HCT116 (cell line): ENCODE measurements around the gene DAAM1. TPM values are rescaled to one million over a fixed set of nuclear protein-coding genes. Genes with fewer than 3 reads are reported as not detected.

Source experiments
- ATAC-seq: fragments of 200-7000 bp; cut with Tn5 transposase; 2 replicates; pipeline ENCODE4 v1.9.1; 2020; ENCODE audit warnings: mild to moderate bottlenecking, moderate library complexity
- BruUV-seq: library from RNA; stranded (reverse); fragments of 400-500 nt; replicated peaks from 2 replicates; lab custom pipeline; 2021; lab: Mats Ljungman, UMichigan
- CTCF ChIA-PET: fragments of 300-600 bp; sonication (Branson Sonifier 250); formaldehyde crosslinking; loops from one replicate; lab custom pipeline; 2021; ENCODE audit warnings: antibody characterized with exemption; lab: Charles Lee
- POLR2A ChIA-PET: fragments of 300-600, 350-600 bp; sonication (Branson Sonifier 250); formaldehyde crosslinking; loops from one replicate; lab custom pipeline; 2021; ENCODE audit warnings: antibody characterized with exemption; lab: Charles Lee
- RAD21 ChIA-PET, 2 experiments: fragments of 300-600 bp; sonication (Branson Sonifier 250); formaldehyde crosslinking; loops; one replicate each; lab custom pipeline; 2023; ENCODE audit warnings: low total read pairs in 2 of 2; ENCODE audit not compliant: uncharacterized antibody in 2 of 2, unreplicated experiment in 2 of 2, low non-redundant PET in 1 of 2; lab: Charles Lee
- DNase-seq: peaks from one replicate; pipeline ENCODE4 v3.0.0-alpha.2; 2010; ENCODE audit warnings: low read depth, low spot score
- H2AFZ ChIP-seq: fragments of 200-600 bp; shearing (Covaris generic), sonication (generic); 2 replicates; pipeline ENCODE4 v1.6.1; 2017; ENCODE audit warnings: low read depth, mixed run types, mixed read lengths, antibody characterized with exemption, low read length; ENCODE audit not compliant: poor library complexity, severe bottlenecking
- H3K27ac ChIP-seq: 2 replicates; pipeline ENCODE4 v1.5.1; 2012; ENCODE audit warnings: low read depth, low read length
- H3K27me3 ChIP-seq: fragments of 200-600 bp; sonication (generic); 2 replicates; pipeline ENCODE4 v1.6.1; 2016; ENCODE audit warnings: mixed run types, low read length, mixed read lengths; ENCODE audit not compliant: insufficient read depth
- H3K36me3 ChIP-seq, 2 experiments: fragments of 200-500 bp in 1 of 2; fragments of 200-600 bp in 1 of 2; sonication (Bioruptor generic) in 1 of 2; sonication (generic) in 1 of 2; 2 replicates each; pipeline versions ENCODE4 v1.5.1 to v1.6.1; 2014 to 2016; ENCODE audit warnings: low read length in 2 of 2, inconsistent platforms in 1 of 2, mixed read lengths in 1 of 2, mixed run types in 1 of 2; ENCODE audit not compliant: insufficient read depth in 2 of 2, control insufficient read depth in 1 of 2
- H3K4me1 ChIP-seq, 2 experiments: fragments of 200-600 bp in 1 of 2; sonication (generic) in 1 of 2; 2 replicates each; pipeline versions ENCODE4 v1.5.1 to v1.6.1; 2012 to 2017; ENCODE audit warnings: low read length in 2 of 2, inconsistent platforms in 1 of 2, mild to moderate bottlenecking in 1 of 2, mixed read lengths in 1 of 2, mixed run types in 1 of 2, moderate library complexity in 1 of 2; ENCODE audit not compliant: insufficient read depth in 2 of 2, control insufficient read depth in 1 of 2
- H3K4me2 ChIP-seq: fragments of 200-600 bp; sonication (generic); 2 replicates; pipeline ENCODE4 v1.6.1; 2017; ENCODE audit warnings: mixed run types, low read length, mixed read lengths
- H3K4me3 ChIP-seq, 2 experiments: fragments of 200-600 bp in 1 of 2; sonication (generic) in 1 of 2; replicated peaks in 1 of 2; 2 replicates each; pipeline ENCODE4 v1.5.1; 2011 to 2016; ENCODE audit warnings: low read length in 2 of 2, control low read depth in 1 of 2, low read depth in 1 of 2, mild to moderate bottlenecking in 1 of 2, mixed read lengths in 1 of 2, mixed run types in 1 of 2
- H3K79me2 ChIP-seq: fragments of 200-600 bp; sonication (generic); 2 replicates; pipeline ENCODE4 v1.6.1; 2017; ENCODE audit warnings: mild to moderate bottlenecking, mixed run types, low read length, moderate library complexity, mixed read lengths; ENCODE audit not compliant: insufficient read depth
- H3K9ac ChIP-seq: fragments of 200-600 bp; sonication (generic); 2 replicates; pipeline ENCODE4 v1.6.1; 2016; ENCODE audit warnings: low read length, mixed read lengths
- H3K9me2 ChIP-seq: fragments of 200-600 bp; sonication (generic), shearing (Covaris generic); 2 replicates; pipeline ENCODE4 v1.6.1; 2017; ENCODE audit warnings: mixed run types, mild to moderate bottlenecking, moderate library complexity; ENCODE audit not compliant: insufficient read depth
- H3K9me3 ChIP-seq, 2 experiments: fragments of 200-500 bp in 1 of 2; fragments of 200-600 bp in 1 of 2; sonication (Bioruptor generic) in 1 of 2; sonication (generic) in 1 of 2; 2 replicates each; pipeline ENCODE4 v1.6.1; 2014 to 2017; ENCODE audit warnings: low read length in 2 of 2, mixed read lengths in 2 of 2, inconsistent platforms in 1 of 2, low read depth in 1 of 2, mild to moderate bottlenecking in 1 of 2, mixed run types in 1 of 2, moderate library complexity in 1 of 2; ENCODE audit not compliant: control insufficient read depth in 1 of 2, insufficient read depth in 1 of 2
- H4K20me1 ChIP-seq: fragments of 200-600 bp; sonication (generic), shearing (Covaris generic); 2 replicates; pipeline ENCODE4 v1.6.1; 2017; ENCODE audit warnings: mixed run types, mild to moderate bottlenecking, moderate library complexity; ENCODE audit not compliant: insufficient read depth
- ATF3 ChIP-seq: IDR thresholded peaks from 2 replicates; pipeline ENCODE4 v1.6.1; 2012
- CEBPB ChIP-seq: IDR thresholded peaks from 2 replicates; pipeline ENCODE4 v1.6.1; 2012; ENCODE audit warnings: low read depth
- CTCF ChIP-seq, 3 experiments: fragments of 200-600 bp in 1 of 3; sonication (generic) in 1 of 3; IDR thresholded peaks in 2 of 3; conservative IDR thresholded peaks in 1 of 3; 2 replicates each; pipeline ENCODE4 v1.5.1; 2012 to 2017; ENCODE audit warnings: low read depth in 2 of 3, low read length in 2 of 3, antibody characterized with exemption in 1 of 3, borderline replicate concordance in 1 of 3, control low read depth in 1 of 3, mild to moderate bottlenecking in 1 of 3, mixed read lengths in 1 of 3, mixed run types in 1 of 3, moderate library complexity in 1 of 3; ENCODE audit not compliant: insufficient read depth in 1 of 3
- EGR1 ChIP-seq: IDR thresholded peaks from 2 replicates; pipeline ENCODE4 v1.6.1; 2012; ENCODE audit warnings: low read depth
- ELF1 ChIP-seq: IDR thresholded peaks from 2 replicates; pipeline ENCODE4 v1.6.1; 2012; ENCODE audit warnings: low read depth, borderline replicate concordance
- POLR2A ChIP-seq: IDR thresholded peaks from 2 replicates; pipeline ENCODE4 v1.7.0; 2011; ENCODE audit warnings: borderline replicate concordance; ENCODE audit not compliant: insufficient read depth, insufficient read length; ENCODE audit errors: extremely low read depth
- REST ChIP-seq: IDR thresholded peaks from 2 replicates; pipeline ENCODE4 v1.6.1; 2012; ENCODE audit warnings: low read depth
- SIN3A ChIP-seq: IDR thresholded peaks from 2 replicates; pipeline ENCODE4 v1.6.1; 2012; ENCODE audit warnings: low read depth
- TCF7L2 ChIP-seq: IDR thresholded peaks from 2 replicates; pipeline ENCODE4 v1.7.0; 2011; ENCODE audit warnings: borderline replicate concordance, inconsistent platforms; ENCODE audit not compliant: insufficient read depth, insufficient read length; ENCODE audit errors: extremely low read depth
- YY1 ChIP-seq: IDR thresholded peaks from 2 replicates; pipeline ENCODE4 v1.6.1; 2011; ENCODE audit warnings: low read length, low read depth, moderate library complexity, mild to moderate bottlenecking; ENCODE audit not compliant: insufficient replicate concordance; ENCODE audit errors: extremely low read depth
- ZFX ChIP-seq: fragments of 450-650 bp; IDR thresholded peaks from 2 replicates; pipeline ENCODE4 v1.6.1; 2017
- intact Hi-C: fragments of 100-400 bp; cut with micrococcal nuclease; formaldehyde crosslinking; loops from 2 replicates; pipeline ENCODE4 v1.10.0; 2022
- total RNA-seq: library from RNA; stranded (reverse); gene quantifications from one replicate; pipeline ENCODE4 v1.2.1, GENCODE V29; 2021; ENCODE audit not compliant: unreplicated experiment

DAAM1 gene
- total RNA-seq, 1 experiment from 2014 or later = 10.7 TPM

- Histone ChIP-seq H3K9me2 (no peaks in the 10 kb centered on the region), H4K20me1 (no peaks in the 10 kb centered on the region), H3K9me3 (no peaks in the 10 kb centered on the region), H3K79me2 (no peaks in the 10 kb centered on the region), H3K36me3 (no peaks in the 10 kb centered on the region), H3K4me2 (no peak overlapping the region), H3K9ac (no peak overlapping the region), H3K4me1 (no peaks in the 10 kb centered on the region), H3K27ac (no peak overlapping the region), H3K4me3 (no peak overlapping the region), H2AFZ (no peak overlapping the region), H3K27me3 (no peaks in the 10 kb centered on the region)
- DNase-seq = no peak
- POLR2A ChIA-PET = no interaction called here
- no peak for TF ChIP-seq ZFX
- no peak for TF ChIP-seq YY1
- no peak for TF ChIP-seq POLR2A
- TF ChIP-seq CEBPB = no peak
- no peak for TF ChIP-seq EGR1
- TF ChIP-seq REST = no peak
- TF ChIP-seq SIN3A = no peak
- no peak for TF ChIP-seq ELF1
- no peak for TF ChIP-seq CTCF (IDR thresholded peaks at IDR 0.05 in 2 of 3, conservative IDR thresholded peaks at IDR 0.05 in 1 of 3; ENCODE audit: borderline replicate concordance in 1 of 3, insufficient read depth in 1 of 3, low read depth in 2 of 3, low read length in 2 of 3)
- no peak for TF ChIP-seq TCF7L2
- TF ChIP-seq ATF3 = no peak
- intact Hi-C loops = no loop called here
- ATAC-seq = no peak
- no TSS peak for BruUV-seq
- CTCF ChIA-PET = no interaction called here
- RAD21 ChIA-PET = no interaction called here
These were observed 126.6 kb downstream of the DAAM1 start for GRCh38 chr14:59314953-59315599.
